D721Med (cell line): ENCODE data around the gene MBP.

ENCODE experiments used
- DNase-seq: peaks from one replicate; pipeline ENCODE4 v3.0.0; 2011; ENCODE audit warnings: low spot score; ENCODE audit not compliant: insufficient read length
- FAIRE-seq: peaks from 2 replicates; lab custom pipeline; 2011; peaks lifted over from hg19 to GRCh38; lab: Jason Lieb, UNC
- TF ChIP-seq, protein P1 (sequence below): IDR thresholded peaks from 2 replicates; pipeline ENCODE4 v1.5.1; 2012; ENCODE audit warnings: mild to moderate bottlenecking, control low read depth; ENCODE audit not compliant: insufficient read depth; ENCODE audit errors: missing control alignments

The MBP gene

DNA sequence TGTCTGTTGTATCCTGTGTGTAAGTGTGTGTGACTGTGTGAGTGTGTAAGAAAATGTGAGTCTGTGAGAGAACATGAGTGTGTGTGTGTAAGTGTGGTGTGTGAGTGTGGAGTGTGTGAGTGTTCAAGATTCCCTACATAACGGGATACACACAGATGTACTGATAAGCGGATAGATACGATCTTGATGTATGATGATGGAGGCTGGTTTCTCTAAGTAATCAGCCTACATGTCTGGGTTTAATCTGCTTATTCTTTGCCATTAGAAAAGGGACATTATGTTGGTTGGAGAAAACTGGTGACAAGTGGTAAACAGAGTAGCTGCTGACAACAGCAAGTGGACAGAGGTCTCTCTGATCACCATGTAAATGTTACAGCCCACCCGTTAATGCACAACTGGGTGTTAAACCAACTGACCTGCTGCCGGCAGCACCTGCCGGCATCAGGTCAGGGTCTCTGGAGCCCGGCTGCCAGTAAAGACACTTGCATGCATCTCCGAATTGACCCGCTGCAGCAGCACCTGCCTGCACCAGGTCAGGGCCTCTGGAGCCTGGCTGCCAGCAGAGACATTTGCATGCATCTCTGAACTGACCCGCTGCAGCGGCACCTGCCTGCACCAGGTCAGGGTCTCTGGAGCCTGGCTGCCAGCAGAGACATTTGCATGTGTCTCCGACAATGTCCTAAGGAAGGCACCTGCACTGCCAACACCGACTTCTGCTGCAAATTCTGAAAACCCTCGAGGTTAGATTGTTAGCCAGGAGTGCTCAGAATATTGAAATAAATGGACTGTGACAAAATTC is 87.5 kb downstream of the MBP start:
- peak; percentile 96 for DNase-seq
- peak; percentile 100 for FAIRE-seq
- TF ChIP-seq, protein P1, sequence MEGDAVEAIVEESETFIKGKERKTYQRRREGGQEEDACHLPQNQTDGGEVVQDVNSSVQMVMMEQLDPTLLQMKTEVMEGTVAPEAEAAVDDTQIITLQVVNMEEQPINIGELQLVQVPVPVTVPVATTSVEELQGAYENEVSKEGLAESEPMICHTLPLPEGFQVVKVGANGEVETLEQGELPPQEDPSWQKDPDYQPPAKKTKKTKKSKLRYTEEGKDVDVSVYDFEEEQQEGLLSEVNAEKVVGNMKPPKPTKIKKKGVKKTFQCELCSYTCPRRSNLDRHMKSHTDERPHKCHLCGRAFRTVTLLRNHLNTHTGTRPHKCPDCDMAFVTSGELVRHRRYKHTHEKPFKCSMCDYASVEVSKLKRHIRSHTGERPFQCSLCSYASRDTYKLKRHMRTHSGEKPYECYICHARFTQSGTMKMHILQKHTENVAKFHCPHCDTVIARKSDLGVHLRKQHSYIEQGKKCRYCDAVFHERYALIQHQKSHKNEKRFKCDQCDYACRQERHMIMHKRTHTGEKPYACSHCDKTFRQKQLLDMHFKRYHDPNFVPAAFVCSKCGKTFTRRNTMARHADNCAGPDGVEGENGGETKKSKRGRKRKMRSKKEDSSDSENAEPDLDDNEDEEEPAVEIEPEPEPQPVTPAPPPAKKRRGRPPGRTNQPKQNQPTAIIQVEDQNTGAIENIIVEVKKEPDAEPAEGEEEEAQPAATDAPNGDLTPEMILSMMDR = no peak

DNA sequence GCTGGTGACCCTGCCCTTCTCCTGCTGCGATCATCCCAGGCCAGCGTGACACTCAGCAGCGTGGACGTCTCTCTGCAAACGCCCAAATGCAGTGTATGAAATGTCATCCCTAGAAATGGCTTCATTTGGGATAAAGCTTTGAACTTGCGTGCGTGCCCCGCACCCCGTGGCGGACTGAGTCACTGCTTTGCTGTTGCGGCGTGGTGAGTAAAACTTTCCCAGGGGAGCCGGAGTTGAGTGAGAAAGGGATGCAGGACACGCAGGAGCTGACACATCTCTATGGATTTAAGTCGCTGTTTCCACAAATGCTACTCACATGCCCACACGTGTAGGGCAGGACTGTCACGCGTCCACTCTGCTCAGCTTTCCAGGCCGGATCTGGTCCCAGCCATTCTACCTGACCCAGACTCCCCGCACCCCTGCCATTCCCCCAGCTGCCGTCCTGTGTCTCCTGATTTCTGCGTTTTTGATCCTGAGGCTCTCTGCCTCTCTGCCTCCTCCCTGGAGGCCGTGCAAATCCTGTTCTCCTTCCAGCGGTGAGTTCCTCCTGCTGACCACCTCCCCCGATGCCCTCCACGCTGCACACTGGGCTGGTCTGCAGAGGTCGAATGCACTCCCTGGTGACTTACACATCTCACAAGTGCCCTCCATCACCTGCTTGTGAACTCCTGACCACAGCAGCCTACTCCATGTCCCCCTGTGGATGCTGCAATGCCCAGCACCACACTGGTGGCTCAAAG is 88.9 kb downstream of the MBP start:
- DNase-seq = no peak
- TF ChIP-seq, protein P1 = no peak
- no peak for FAIRE-seq

DNA sequence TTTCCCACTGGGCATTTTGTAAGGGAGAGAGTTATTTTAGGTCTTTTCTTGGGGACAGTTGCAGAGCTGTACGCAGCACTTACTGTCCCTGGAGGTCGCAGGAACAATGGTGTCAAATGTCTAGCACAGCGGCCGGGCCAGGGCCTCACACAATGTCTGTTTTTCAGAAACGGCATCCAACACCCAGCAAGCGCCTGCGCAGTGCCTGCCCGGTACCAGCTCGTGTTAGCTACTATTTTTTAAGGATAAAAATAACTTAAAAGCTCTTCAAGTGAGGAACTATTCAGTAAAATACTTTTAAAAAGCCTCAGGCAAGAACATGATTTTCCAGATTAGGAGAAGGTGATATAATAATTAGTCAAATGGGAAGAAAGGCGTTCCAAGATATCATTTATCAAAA is 90.0 kb downstream of the MBP start:
- FAIRE-seq = no peak
- DNase-seq = no peak
- TF ChIP-seq, protein P1 = no peak

DNA sequence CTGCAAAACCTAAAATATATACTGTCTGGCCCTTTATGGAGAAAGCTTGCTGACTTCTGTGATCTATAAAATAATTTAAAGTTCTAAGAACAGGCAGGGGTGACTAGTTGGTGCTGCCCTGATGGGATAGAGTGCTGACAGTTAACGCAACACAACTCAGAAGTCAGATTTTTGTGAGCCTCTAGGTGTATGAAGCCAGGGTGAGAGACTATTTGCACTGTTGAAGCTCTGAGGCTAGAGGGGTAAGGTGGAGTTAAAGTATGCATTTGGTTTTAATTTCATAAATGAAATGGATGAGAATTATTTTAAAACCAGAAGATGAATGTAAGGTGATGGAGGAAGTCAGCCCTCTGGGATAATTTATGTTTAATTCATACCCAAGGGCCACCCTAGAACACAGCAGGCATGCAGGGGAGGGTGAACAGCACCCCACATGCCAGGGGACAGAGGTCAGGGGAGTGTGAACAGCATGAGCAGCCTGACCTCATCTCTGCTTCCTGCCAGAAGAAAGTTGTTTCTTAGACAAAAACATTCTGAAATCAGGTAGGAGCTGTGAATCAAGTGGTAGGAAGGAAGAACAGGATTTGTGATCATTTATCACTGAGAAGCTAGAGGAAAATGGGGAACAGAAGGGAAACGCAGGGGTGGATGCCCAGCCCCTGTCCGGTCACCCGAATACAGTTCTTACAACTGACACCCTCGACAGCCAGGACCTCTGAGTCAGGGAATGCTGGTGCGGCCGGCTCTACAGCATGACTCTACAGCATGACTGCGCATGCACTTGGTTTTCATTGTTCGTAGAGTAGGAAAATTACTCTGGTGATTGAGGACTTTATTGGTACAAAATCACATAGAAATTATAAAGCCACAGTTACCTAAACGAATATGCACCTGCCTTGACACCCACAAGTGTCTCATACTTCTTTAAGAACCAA is 93.1 kb downstream of the MBP start:
- FAIRE-seq (peak; percentile 88), DNase-seq (no peak)
- TF ChIP-seq, protein P1 = no peak

DNA sequence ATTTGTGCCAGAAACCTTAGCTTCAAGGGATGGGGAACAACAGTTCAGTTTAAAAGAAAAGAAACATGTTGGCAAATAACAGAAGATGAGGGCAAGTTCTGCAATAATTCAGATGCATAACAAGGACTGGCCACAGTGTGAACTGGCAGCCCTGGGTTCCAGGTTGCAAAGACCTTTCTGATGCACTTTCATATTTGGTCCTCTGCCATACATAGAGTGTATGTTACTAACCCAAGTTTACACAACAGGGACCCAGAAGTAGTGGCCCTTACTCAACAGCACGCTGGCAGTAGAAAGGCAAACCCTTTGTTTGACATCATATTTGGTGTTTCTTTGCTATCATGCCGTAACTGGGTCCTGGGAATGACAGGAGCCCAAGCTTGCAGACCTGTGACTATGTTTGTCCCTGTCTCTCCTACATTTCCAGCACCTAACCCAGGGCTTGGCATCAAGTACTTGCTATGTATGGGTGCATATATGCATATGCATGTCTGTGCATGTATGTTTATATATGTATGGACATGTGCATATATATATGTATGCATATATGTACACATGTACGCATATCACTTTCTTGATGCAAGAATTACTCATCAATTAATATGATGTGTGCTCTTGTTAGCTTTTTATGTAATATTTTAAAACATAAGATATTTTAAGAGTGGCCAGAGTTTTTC is 94.3 kb downstream of the MBP start:
- DNase-seq = no peak
- TF ChIP-seq, protein P1 = no peak
- peak; percentile 77 for FAIRE-seq

DNA sequence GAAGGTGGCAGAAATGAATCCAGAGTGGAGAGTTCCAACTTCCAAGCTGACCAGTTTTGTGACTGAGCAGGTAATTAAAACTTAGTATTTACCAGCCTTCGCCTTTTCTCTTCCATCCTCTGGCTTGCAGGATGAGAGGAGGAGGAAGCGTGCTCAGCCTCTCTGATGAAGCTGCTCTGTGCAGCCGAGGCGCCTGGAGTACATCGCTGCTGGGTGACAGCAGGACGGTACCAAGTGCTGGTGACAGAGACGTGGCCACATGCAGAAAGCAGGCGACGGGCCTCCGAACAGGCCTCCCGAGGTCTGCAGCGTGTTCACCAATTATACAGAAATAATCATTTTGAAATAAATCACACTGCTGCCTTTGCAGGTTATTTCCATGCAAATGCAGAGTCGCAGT is 95.0 kb downstream of the MBP start:
- TF ChIP-seq, protein P1 = no peak
- FAIRE-seq (no peak), DNase-seq (no peak)
